DMS79 treated with DMSO at 0.1 percent for 48 hours (cell line): ENCODE results near the gene GPN2.
"Not testable (repeated sequence)": the region's sequence is repeated elsewhere in the genome, so short reads cannot be mapped to it uniquely, and the experiment has no call there.

Experiments
- DNase-seq: peaks from one replicate; lab custom pipeline; 2025; lab: John Stamatoyannopoulos, UW

GPN2 gene

DNA sequence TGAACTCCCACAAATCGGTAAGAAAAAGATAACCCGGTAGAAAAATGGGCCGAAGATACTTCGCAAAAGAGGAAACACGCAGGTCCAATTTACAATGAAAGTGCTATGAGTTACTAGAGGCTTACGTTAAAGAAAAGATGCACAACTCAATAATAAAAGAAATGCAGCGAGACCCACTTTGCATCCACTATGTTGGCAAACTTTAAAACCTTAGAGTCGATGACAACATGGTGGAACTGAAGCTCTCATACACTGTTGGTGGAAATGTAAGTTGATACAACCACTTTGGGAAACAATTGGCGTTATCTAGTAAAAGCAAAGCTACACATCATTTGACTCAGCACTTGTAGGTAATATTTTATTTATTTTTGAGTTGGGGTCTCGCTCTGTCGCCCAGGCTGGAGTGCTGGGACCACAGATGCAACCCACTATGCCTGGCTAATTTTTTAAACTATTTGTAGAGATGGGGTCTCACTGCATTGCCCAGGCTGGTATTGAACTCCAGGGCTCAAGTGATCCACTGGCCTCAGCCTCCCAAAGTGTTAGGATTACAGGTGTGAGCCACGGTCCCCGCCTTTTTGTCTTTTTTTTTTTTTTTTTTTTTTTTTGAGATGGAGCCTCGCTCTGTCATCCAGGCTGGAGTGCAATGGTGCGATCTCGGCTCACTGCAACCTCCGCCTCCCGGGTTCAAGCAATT is 10.9 kb upstream of the GPN2 start:
- DNase-seq = no peak

DNA sequence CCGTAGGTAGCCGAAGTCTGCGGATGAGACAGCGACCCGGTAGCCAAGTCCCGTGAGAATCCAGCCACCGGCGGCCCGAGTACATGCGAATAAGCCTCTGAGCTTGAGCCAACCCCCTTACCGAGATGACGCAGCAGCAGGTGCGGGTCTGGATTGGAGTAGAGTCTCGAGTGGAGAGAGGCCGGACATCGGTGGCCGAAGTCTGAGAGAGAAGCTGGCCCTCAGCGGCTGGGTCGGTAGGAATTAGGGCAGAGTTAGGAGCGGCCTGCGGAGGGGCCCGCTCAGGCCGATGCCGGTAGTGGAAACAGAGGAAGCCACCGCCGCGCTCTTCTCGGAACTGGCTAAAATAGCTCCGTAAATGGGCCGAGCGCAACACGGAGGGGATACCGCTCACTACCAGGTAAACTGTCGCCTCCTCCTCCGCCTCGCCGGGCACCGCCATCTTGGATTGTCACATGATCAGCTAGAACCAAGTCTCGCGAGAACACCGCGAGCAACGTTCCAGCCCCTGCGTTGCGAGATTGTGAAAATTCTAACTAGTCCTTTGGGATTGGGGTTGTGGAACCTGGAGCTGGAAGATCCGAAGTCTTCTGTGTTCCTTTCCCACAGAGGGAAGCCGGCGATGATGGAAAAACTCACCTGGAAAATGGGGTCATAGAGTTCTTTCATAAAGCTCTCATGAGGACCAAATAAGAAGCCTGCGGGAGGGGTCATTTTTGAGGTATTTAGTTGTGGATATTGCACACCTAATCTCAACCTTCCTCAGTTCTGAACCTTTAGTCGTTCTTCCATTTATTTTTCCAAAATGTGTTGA is 10.1 kb upstream of the GPN2 start, which contains the start of gene GPATCH3:
Gene GPATCH3, minus strand, starts transcription at position 467 of the 814 bp plus-strand sequence. Its CDS starts 25 bp downstream, at position 442.
- peak; percentile 96 for DNase-seq

DNA sequence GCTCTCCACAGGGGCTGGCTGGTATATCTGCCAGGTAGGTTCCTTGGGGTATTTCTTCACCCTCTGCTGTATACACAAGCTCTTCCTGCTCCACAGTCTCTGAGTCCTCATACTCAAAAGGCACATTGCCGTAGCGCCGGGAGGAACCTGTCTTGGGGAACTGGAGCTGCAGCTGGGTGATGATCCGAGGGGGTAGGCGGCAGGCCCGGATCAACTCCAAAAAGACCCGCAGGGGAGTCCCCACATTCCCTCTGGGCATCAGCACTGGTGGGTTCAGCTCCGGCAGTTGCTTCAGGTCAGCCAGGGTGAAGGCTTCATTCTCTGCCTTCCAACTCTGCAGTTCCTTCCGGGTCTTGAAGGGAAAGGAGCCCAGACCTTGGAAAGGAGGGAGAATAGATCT is 7.3 kb upstream of the GPN2 start:
- DNase-seq = no peak

DNA sequence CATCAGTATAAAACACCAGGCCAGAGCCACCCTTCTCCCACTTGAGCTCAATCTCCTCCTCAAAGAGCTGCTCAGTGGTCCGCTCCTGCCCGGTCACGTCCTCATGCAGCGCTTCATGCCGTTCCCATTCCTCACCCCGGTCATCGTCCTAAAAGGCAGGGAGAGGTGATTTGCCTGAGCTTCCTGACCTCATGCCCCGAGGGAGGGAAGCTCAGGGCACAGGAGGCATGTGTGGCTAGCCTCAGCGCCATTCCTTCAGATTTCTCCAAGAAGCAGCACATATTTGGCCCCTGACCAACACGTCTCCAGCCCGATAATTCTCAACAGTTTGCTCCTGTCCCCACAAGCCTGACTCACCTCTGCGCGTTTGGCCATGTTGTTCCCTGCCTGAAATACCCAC is 4.2 kb upstream of the GPN2 start:
- DNase-seq = no peak

DNA sequence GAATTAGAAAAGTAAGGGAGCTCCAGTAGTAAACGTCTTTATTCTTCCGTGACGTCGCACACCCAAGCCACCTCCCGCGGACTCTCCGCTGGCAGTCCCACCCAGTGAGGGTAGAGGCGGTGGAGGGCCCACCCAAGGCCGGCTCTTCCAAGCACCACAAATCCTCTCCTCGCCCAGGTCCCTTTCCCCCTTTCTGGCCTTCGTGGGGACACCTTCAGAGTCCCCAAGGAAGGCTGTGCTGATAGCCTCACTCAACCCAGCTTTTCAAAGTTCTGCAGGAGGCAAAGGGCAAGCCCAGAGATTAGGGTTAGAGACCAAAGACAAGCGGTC is 349 bp upstream of the GPN2 start:
- DNase-seq = no peak

DNA sequence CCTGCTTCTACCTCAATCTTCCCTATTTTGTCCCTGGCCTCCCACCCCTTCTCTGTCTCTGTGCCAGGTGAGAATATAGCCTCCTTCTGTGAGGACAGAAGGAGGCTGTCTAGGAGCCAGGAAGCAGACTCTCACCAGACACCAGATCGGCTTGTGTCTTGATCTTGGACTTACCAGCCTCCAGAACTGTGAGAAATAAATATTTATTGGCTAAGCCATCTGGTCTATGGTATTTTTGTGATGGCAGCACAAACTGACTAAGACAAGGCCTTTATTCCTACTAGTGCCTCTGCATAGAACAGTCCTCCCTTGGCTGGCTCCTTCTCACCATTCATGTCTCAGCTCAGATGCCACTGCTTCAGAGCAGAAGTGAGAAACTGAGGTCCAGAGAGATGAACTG is 1.9 kb downstream of the GPN2 start:
- DNase-seq = no peak

DNA sequence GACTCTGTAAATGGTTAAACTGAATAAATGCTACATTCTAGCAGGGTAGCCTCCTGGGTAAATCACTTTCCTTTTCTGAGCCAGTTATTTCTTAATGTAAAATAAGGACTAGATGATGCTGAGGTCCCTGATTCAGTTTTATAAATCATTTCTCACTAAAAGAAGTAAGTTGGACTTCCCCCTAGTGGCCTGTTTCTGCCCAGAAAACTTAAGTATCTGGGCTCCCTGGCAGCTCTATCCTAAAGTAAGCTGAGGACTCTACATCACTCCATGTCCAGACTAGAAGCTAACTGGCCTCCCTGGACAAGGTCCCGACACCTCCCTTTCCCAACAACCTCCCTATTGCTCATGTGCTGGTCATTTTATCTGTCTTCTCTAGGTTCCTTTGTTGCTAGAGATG is 3.0 kb downstream of the GPN2 start:
- DNase-seq = no peak

DNA sequence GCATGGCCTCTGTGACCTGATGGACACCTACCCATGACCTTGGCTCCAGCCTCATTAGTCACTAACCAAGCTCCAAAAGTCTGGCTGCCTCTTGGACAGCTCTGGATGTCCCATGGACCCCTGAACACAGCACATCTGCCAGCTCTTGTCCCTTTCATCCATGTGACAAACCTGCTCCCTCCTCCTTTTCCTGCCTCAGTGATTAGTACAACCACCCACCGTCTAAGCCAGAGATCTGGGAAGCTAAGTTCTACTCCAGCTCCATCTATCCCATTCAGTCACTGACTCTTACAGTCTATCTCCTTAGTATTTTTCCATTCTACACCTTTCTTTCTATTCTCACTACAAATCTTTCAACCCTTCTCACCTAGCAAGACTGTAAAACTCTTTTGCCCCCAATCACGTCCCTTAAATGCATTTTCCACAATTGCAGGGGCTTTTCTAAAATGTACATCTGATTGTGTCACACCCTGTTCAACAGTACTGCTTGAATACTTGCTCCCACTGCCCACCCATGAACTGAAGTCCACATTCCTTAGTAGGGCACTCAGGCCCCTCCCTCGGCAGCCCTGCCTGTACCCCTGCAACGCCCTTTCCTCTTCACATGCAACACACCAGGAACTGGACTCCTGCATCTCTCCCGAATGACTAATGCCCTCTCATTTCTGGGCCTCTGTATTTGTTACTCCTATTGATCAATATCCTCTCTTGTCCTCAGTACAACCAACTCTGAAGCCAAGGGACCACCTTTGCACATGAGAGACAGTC is 7.2 kb downstream of the GPN2 start:
- no peak for DNase-seq

DNA sequence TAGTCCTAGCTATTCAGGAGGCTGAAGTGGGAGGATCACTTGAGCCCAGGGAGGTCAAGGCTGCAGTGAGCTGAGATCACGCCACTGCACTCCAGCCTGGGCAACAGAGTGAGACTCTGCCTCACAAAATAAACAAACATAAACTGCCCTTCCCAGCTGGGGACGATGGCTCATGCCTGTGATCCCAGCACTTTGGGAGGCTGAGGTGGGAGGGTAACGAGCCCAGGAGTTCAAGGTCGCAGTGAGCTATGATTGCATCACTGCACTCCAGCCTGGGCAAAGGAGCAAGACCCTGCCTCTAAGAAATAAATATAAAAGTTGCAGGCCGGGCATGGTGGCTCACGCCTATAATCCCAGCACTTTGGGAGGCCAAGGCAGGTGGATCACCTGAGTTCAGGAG is 8.5 kb downstream of the GPN2 start:
- not testable (repeated sequence) for DNase-seq

DNA sequence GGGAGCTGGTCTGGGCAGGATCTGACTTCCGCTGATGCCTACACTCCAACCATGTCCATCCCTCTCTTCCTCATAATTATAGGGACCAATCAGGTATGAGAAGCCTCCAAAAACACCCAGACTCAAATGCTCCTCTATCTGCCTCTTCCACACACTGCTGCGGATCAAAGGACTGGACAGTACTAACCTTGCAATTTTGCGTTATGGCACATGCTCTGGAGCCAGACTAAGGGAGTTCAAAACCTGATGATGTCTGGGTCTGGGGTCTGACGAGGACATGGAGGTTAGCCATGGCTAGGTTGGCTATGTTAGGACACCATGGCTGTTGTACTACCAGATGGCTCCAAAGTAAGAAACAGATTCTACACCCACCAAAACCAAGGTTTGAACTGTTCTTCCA is 10.3 kb downstream of the GPN2 start:
- DNase-seq = no peak

DNA sequence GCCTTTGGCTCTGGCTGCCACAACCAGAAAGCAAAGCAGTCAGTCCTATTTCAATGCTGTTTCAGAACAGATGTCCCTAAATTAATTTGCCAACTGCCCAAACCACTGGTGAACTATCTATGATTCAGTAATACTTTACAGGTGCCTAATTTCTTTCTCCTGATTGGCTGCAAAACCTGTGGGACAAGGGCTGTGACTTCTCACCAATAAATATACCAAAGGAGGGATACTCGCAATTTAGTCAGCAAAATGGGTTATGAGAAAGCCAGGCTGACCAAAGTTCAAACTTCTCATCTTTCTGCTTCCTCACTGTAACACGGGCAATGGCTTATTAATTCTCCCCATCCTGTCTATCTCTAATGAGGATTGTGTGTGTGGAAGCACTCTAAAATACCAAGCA is 12.8 kb downstream of the GPN2 start:
- no peak for DNase-seq

DNA sequence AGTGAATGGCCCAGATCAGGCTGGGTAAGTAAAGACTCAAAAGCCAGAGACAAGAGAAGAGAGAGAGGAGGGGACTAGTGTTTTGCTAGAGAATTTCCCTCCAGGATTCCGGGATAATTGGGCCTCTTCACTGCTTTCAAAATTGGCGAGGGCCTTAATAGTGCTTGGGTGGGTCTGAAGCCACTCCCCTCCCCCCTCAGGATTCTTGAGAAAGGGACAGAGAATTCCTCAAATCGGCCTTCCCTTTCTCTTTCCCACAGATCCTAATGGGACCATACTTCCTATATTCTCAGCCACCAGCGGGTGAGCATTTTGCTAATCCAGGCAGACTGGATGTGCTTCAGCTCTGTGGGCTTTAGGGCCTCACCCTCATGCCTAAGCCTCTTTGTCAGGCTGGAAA is 15.2 kb downstream of the GPN2 start:
- DNase-seq = no peak

DNA sequence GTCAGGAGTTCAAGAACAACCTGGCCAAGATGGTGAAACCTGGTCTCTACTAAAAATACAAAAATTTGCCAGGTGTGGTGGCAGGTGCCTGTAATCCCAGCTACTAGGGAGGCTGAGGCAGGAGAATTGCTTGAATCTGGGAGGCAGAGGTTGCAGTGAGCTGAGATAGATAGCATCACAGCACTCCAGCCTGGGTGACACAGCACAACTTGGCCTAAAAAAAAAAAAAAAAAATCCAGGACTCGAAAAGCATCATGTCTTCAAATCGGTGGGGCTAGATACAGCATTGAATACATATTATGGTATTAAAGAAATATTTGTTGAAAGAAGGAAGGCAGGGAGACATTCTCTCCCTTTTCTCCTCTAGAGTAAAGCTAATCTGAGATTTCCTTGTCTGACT is 17.0 kb downstream of the GPN2 start:
- DNase-seq = not testable (repeated sequence)

DNA sequence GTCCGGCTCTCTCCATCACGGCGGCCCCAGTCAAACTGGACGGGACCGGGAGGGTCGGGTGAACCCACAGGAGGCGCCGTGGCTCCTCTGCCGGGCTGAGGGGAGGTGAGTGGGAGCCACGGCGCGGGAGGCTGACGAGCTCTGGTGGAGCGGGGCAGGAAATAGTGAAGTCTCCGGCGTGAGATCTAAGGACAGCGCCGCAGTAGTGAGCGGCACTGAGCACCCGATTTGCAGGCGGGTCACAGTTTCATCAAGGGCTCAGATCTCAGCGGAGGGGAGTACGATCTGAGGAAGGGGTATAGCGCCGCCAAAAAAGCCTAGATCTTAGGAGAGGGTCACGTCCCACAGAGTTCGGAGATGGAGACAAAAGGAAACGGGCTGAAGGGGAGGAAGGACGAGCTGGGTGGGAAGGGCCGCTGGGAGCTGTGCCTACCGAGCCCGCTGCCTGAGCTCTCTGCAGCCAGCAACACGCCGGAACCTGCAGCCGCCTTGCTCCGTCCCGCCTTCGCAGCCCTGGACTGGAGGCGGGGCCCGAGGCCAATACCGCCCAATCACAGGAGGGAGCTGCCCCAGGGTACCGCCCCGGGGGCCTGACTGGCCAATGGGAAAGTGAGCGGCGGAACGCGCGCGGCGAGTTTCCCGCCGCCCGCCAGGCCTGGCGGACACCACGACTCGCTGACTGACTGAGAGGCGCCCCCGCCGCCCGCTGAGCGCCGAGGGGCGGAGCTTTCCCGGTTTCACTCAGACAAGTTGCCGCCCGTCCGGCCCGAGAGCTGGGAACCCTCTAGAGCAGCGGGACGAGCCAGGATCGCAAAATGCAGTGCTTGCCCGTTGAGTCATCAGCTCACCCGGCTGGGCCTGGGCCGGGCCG is 25.2 kb downstream of the GPN2 start:
- DNase-seq = peak; percentile 98

DNA sequence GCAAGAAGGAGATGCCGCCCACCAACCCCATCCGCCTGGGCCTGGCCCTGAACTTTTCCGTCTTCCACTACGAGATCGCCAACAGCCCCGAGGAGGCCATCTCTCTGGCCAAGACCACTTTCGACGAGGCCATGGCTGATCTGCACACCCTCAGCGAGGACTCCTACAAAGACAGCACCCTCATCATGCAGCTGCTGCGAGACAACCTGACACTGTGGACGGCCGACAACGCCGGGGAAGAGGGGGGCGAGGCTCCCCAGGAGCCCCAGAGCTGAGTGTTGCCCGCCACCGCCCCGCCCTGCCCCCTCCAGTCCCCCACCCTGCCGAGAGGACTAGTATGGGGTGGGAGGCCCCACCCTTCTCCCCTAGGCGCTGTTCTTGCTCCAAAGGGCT is 26.4 kb downstream of the GPN2 start:
- DNase-seq = peak; percentile 43

DNA sequence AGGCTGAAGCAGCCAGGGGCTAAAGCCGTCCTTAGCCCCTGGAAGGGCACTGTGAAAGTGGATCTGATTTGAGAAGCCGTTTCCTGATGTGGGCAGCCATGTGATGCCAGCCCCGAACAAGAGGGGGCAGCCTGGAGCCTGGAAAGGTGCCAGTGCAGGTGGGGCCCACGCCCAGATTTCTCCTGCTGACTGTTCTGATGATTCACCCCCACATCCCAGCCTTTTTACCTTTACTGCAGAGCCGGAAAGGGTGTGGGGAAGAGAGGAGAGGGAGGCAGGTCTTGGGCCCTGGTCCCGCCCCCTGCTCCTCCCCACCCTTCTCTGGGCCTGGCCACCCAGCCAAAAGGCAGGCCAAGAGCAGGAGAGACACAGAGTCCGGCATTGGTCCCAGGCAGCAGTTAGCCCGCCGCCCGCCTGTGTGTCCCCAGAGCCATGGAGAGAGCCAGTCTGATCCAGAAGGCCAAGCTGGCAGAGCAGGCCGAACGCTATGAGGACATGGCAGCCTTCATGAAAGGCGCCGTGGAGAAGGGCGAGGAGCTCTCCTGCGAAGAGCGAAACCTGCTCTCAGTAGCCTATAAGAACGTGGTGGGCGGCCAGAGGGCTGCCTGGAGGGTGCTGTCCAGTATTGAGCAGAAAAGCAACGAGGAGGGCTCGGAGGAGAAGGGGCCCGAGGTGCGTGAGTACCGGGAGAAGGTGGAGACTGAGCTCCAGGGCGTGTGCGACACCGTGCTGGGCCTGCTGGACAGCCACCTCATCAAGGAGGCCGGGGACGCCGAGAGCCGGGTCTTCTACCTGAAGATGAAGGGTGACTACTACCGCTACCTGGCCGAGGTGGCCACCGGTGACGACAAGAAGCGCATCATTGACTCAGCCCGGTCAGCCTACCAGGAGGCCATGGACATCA is 27.1 kb downstream of the GPN2 start, which contains the start of gene SFN:
Gene SFN, plus strand, starts transcription at position 369 of the 904 bp plus-strand sequence. Its CDS starts 64 bp downstream, at position 433.
- DNase-seq = peak; percentile 96

DNA sequence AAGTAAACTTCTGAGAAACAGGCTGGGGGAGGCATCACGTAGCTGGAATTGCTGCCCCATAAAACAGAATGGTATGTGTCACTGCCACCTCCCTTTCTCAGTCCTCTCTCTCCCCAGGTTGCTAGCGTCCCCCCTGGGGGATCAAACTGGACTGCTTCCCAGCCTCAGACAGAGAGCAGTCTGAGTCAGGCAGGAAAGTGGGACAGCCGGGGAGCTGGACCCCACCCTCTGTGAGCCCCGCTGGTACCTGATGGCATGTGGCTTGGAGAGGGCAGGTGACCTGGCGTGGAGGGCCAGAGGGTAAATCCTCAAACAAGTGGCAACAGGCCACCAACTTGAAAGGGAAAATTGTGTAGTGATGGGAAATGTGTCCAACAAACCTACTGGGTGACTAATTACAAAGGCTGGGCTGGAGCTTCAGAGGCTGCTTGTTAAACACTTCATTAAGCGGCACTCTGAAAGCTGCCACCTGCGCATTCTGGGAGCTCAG is 28.1 kb downstream of the GPN2 start:
- no peak for DNase-seq

DNA sequence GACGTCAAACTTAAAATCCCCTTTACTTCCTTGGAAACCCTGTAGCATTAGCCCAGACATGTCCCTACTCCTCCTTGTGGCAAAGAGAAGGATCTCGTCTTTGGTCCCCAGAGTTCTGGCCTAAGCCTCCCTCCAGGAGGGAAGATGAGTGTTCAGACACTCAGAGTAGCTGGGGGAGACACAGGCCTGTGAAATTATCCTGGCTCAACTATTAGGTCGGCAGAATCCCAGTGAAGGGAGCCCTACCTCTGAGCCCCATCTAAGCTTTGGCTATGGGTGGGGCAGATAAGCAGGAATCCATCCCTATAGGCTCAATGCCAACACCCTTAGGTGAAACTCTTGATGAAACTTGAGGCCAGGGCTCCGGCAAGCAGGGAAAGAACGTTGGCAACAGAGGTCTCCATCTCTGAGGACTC is 28.8 kb downstream of the GPN2 start:
- no peak for DNase-seq

DNA sequence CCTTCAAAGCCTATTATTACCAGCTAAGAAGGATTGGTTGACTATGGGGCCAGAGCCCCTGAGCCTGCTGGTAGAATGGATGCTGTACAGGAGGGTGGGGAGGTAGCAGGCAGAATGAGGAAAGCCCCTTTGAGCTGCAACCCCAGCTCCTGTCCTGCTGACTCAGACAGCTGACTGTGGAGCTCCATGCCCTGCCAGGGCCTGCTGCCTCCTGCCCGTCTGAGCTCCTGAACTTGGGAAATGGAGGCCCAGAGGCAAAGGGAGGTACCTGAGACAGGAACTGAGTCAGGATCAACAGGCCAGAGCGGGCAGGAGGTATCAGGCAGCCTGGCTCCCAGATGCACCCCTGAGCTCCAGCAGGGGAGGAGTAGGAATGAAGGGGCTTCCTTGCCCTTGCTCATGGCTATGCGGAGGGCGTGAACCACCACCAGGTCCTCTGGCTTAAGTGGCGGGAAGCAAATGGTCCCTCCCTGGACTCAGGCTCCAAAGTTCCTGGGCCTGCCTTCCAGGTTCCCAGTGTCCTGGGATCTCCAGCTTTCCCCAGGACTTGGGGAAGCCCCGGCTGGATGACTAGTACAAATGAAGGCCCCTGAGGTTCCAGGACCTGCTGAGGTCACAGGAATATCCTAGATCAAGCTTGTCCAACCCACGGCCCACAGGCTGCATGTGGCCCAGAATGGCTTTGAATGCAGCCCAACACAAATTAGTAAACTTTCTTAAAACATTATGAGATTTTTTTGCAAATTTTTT is 31.0 kb downstream of the GPN2 start:
- no peak for DNase-seq

DNA sequence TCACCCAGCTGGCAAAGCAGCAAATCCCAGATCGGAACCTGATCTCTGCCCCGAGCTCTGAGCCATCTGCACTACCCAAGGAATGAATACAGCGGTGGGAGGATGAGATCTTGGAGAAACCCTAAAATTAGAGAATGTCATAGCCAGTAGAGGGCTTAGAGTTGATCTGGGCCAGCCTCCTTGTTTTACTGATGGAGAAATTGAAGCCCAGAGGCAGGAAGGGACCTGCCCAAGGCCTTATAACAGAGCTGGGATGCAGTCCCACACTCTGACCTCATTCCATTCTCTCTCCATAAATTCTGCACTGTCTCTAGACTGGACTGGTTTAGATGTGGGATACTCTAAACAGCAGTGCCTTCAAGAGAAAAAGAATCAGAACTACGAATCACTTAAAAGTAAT is 31.9 kb downstream of the GPN2 start:
- DNase-seq = no peak
